ENCODE results near the gene OR11H6. TPM values are rescaled to one million over a fixed set of nuclear protein-coding genes. Genes with fewer than 3 reads are reported as not detected.
"Not testable (repeated sequence)": the region's sequence is repeated elsewhere in the genome, so short reads cannot be mapped to it uniquely, and the experiment has no call there.

OR11H6 gene
- total RNA-seq (not detected), polyA plus RNA-seq (not detected), total RNA-seq (not detected)

GRCh38 chr14:20223410-20223809, at the start of gene OR11H6:
Gene OR11H6, plus strand, starts transcription at chr14:20223710. Its CDS starts 0 bp downstream, at chr14:20223710.
- H3K4me3 ChIP-seq (ENCODE audit: low read length) = no peak within 1 kb of the TSS
- H3K27ac ChIP-seq (ENCODE audit: low read depth, low read length) = no peak within 1 kb of the TSS
- no peak within 1 kb of the TSS for H3K4me3 Mint-ChIP-seq
- POLR2A ChIA-PET = no interaction called here
- no peaks in the 10 kb centered on the region for H3K4me1 Mint-ChIP-seq
- intact Hi-C loops (cut with micrococcal nuclease) = no loop called here
- peaks cover 0 to 39% (median 11%) of the 10 kb centered on the region in 5 donors for H3K27me3 Mint-ChIP-seq
- peaks cover 0 to 4% (median 0%) of the 10 kb centered on the region in 5 donors for H3K36me3 Mint-ChIP-seq
- H3K9me3 ChIP-seq (ENCODE audit: control insufficient read depth in 2 of 3, low read length in 3 of 3) = no peaks in the 10 kb centered on the region
- ATAC-seq = no peak
- CTCF ChIA-PET = no interaction called here
- no peaks in the 10 kb centered on the region for H3K36me3 ChIP-seq (ENCODE audit: control insufficient read depth in 2 of 3, insufficient read depth in 3 of 3, low read length in 3 of 3)
- DNase-seq = no peak
- H3K27ac Mint-ChIP-seq = no peak within 1 kb of the TSS
- H3K9me3 Mint-ChIP-seq = peaks cover 0 to 15% (median 3%) of the 10 kb centered on the region in 11 donors
- H3K4me1 ChIP-seq (ENCODE audit: control insufficient read depth in 2 of 2, insufficient read depth in 2 of 2, low read length in 2 of 2) = no peaks in the 10 kb centered on the region
- no peaks in the 10 kb centered on the region for H3K27me3 ChIP-seq (ENCODE audit: control insufficient read depth in 2 of 2, insufficient read depth in 2 of 2, low read length in 2 of 2)

- H3K36me3 ChIP-seq (ENCODE audit: control insufficient read depth in 2 of 3, insufficient read depth in 3 of 3, low read length in 3 of 3); DNase-seq; H3K4me1 ChIP-seq (ENCODE audit: control insufficient read depth in 2 of 2, insufficient read depth in 2 of 2, low read length in 2 of 2); intact Hi-C loops (cut with micrococcal nuclease); H3K9me3 ChIP-seq (ENCODE audit: control insufficient read depth in 2 of 3, low read length in 3 of 3); H3K36me3 Mint-ChIP-seq; H3K27ac ChIP-seq (ENCODE audit: low read depth, low read length); H3K27ac Mint-ChIP-seq; POLR2A ChIA-PET; H3K9me3 Mint-ChIP-seq; H3K4me3 Mint-ChIP-seq; CTCF ChIA-PET; H3K27me3 ChIP-seq (ENCODE audit: control insufficient read depth in 2 of 2, insufficient read depth in 2 of 2, low read length in 2 of 2); ATAC-seq; H3K4me3 ChIP-seq (ENCODE audit: low read length); H3K4me1 Mint-ChIP-seq: not testable (repeated sequence)
- H3K27me3 Mint-ChIP-seq = peaks cover 0 to 20% (median 11%) of the 10 kb centered on the region in 5 donors
Measured at GRCh38 chr14:20174205-20174604, 49.3 kb upstream of the OR11H6 start.

DNA sequence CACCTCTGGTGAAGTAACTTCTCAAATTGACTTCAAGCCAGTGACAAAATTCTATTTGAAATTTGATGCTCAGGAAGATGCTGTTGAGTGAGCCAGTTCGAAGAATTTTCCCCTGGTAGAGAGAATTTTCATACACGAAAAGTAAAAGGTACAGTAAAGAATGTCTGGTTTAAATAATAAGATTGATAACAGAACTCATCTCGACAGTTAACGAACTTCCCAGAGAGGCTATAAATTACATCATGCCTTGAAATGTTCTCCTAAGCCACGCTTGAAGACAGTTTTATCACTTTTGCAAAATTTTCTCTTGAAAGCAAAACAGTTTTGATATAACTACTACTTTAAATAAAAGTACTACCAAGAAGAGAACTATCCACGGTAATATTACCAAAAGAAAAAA, 47.2 kb upstream of the OR11H6 start:
- Histone ChIP-seq H3K36me3 (ENCODE audit: control insufficient read depth in 2 of 3, insufficient read depth in 3 of 3, low read length in 3 of 3) (no peaks in the 10 kb centered on the region), H3K27me3 (ENCODE audit: control insufficient read depth in 2 of 2, insufficient read depth in 2 of 2, low read length in 2 of 2) (no peaks in the 10 kb centered on the region), H3K4me1 (ENCODE audit: control insufficient read depth in 2 of 2, insufficient read depth in 2 of 2, low read length in 2 of 2) (no peaks in the 10 kb centered on the region), H3K4me3 (ENCODE audit: low read length) (no peak overlapping the region), H3K9me3 (ENCODE audit: control insufficient read depth in 2 of 3, low read length in 3 of 3) (no peaks in the 10 kb centered on the region), H3K27ac (ENCODE audit: low read depth, low read length) (no peak overlapping the region)
- ChIA-PET POLR2A (no interaction called here), CTCF (no interaction called here)
- Mint-ChIP-seq H3K27me3 (peaks cover 0 to 26% (median 5%) of the 10 kb centered on the region in 5 donors), H3K9me3 (peaks cover 0 to 5% (median 0%) of the 10 kb centered on the region in 11 donors), H3K36me3 (no peaks in the 10 kb centered on the region), H3K27ac (no peak overlapping the region), H3K4me1 (no peaks in the 10 kb centered on the region), H3K4me3 (no peak overlapping the region)
- no peak for ATAC-seq
- intact Hi-C loops (cut with micrococcal nuclease) = no loop called here
- DNase-seq = no peak

DNA sequence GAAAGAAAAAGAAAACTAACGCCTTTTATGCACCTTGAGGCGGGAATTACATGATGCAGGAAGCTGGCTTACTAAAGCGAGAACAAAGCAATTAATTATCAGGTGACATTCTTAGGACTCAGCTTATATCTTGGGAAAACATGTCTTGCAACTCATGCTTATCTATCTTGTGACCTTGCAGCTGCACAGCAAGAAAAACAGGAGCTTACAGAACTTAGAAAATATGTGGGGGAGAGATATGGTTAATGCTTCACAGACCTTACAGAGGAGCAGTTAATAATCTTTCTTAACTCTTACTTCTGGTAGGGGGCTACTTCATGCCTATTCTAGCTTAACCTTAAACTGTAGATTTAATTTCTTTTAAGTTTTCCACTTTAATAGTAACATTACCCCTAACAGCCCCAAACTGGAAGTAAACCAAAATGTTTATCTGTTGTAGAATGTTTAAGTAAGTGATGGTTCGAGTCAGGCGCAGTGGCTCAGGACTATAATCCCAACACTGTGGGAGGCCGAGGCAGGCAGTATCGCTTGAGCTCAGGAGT, 46.0 kb upstream of the OR11H6 start:
- Histone ChIP-seq H3K4me1 (ENCODE audit: control insufficient read depth in 2 of 2, insufficient read depth in 2 of 2, low read length in 2 of 2) (no peaks in the 10 kb centered on the region), H3K27ac (ENCODE audit: low read depth, low read length) (no peak overlapping the region), H3K9me3 (ENCODE audit: control insufficient read depth in 2 of 3, low read length in 3 of 3) (no peaks in the 10 kb centered on the region), H3K4me3 (ENCODE audit: low read length) (no peak overlapping the region), H3K27me3 (ENCODE audit: control insufficient read depth in 2 of 2, insufficient read depth in 2 of 2, low read length in 2 of 2) (no peaks in the 10 kb centered on the region), H3K36me3 (ENCODE audit: control insufficient read depth in 2 of 3, insufficient read depth in 3 of 3, low read length in 3 of 3) (no peaks in the 10 kb centered on the region)
- DNase-seq (no peak), ATAC-seq (no peak)
- Mint-ChIP-seq H3K4me3 (no peak overlapping the region), H3K4me1 (no peaks in the 10 kb centered on the region), H3K36me3 (no peaks in the 10 kb centered on the region), H3K27ac (peak overlapping the region in 1 of 9 donors; percentile 18), H3K27me3 (peaks cover 0 to 20% (median 8%) of the 10 kb centered on the region in 5 donors), H3K9me3 (peaks cover 0 to 5% (median 0%) of the 10 kb centered on the region in 11 donors)
- CTCF ChIA-PET = no interaction called here
- intact Hi-C loops (cut with micrococcal nuclease) = no loop called here
- POLR2A ChIA-PET = no interaction called here

DNA sequence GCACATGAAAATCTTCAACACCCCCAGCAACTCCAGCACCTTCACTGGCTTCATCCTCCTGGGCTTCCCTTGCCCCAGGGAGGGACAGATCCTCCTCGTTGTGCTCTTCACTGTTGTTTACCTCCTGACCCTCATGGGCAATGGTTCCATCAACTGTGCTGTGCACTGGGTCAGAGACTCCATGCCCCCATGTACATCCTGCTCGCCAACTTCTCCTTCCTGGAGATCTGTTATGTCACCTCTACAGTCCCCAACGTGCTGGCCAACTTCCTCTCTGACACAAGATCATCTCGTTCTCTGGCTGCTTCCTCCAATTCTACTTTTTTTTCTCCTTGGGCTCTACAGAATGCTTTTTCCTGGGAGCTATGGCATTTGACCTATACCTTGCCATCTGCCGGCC, 44.3 kb upstream of the OR11H6 start:
- ChIA-PET POLR2A (no interaction called here), CTCF (no interaction called here)
- no peak overlapping the region for H3K27ac ChIP-seq (ENCODE audit: low read depth, low read length)
- H3K27me3 ChIP-seq (ENCODE audit: control insufficient read depth in 2 of 2, insufficient read depth in 2 of 2, low read length in 2 of 2) = no peaks in the 10 kb centered on the region
- H3K36me3 ChIP-seq (ENCODE audit: control insufficient read depth in 2 of 3, insufficient read depth in 3 of 3, low read length in 3 of 3) = no peaks in the 10 kb centered on the region
- no peaks in the 10 kb centered on the region for H3K4me1 Mint-ChIP-seq
- DNase-seq (no peak), ATAC-seq (peak; percentile 58)
- H3K4me3 ChIP-seq (ENCODE audit: low read length) = no peak overlapping the region
- peaks cover 0 to 5% (median 0%) of the 10 kb centered on the region in 11 donors for H3K9me3 Mint-ChIP-seq
- H3K9me3 ChIP-seq (ENCODE audit: control insufficient read depth in 2 of 3, low read length in 3 of 3) = no peaks in the 10 kb centered on the region
- no peaks in the 10 kb centered on the region for H3K4me1 ChIP-seq (ENCODE audit: control insufficient read depth in 2 of 2, insufficient read depth in 2 of 2, low read length in 2 of 2)
- H3K27me3 Mint-ChIP-seq = peaks cover 0 to 14% (median 4%) of the 10 kb centered on the region in 5 donors
- no peaks in the 10 kb centered on the region for H3K36me3 Mint-ChIP-seq
- H3K4me3 Mint-ChIP-seq = no peak overlapping the region
- no peak overlapping the region for H3K27ac Mint-ChIP-seq
- intact Hi-C loops (cut with micrococcal nuclease) = no loop called here

- Mint-ChIP-seq H3K27ac (no peak overlapping the region), H3K4me3 (no peak overlapping the region), H3K27me3 (peaks cover 0 to 13% (median 4%) of the 10 kb centered on the region in 5 donors), H3K9me3 (peaks cover 0 to 5% (median 0%) of the 10 kb centered on the region in 11 donors), H3K36me3 (no peaks in the 10 kb centered on the region), H3K4me1 (no peaks in the 10 kb centered on the region)
- peak; percentile 57 for ATAC-seq
- CTCF ChIA-PET = no interaction called here
- intact Hi-C loops (cut with micrococcal nuclease) = no loop called here
- Histone ChIP-seq H3K4me3 (ENCODE audit: low read length) (no peak overlapping the region), H3K36me3 (ENCODE audit: control insufficient read depth in 2 of 3, insufficient read depth in 3 of 3, low read length in 3 of 3) (no peaks in the 10 kb centered on the region), H3K27ac (ENCODE audit: low read depth, low read length) (no peak overlapping the region), H3K4me1 (ENCODE audit: control insufficient read depth in 2 of 2, insufficient read depth in 2 of 2, low read length in 2 of 2) (no peaks in the 10 kb centered on the region), H3K27me3 (ENCODE audit: control insufficient read depth in 2 of 2, insufficient read depth in 2 of 2, low read length in 2 of 2) (no peaks in the 10 kb centered on the region), H3K9me3 (ENCODE audit: control insufficient read depth in 2 of 3, low read length in 3 of 3) (no peaks in the 10 kb centered on the region)
- POLR2A ChIA-PET = no interaction called here
- no peak for DNase-seq
Measured at GRCh38 chr14:20179880-20180279, 43.6 kb upstream of the OR11H6 start.

DNA sequence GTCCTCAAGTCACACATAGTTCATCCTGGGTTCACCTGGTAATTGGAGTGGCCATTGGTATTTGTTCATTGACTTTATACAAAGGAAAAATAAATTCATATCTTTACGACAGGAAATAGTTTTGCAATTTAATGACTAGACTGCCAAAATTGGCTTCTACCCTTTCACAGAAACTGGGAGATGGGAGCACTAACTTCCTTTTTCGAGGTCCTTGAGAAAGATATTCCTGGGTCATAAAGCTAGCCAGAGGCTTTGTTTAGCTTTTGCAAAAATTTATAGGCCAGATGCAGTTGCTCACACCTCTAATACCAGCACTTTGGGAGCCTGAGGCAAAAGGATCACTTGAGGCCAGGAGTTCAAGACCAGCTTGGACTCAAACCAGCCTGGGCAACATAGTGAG, 43.0 kb upstream of the OR11H6 start:
- H3K4me1 ChIP-seq (ENCODE audit: control insufficient read depth in 2 of 2, insufficient read depth in 2 of 2, low read length in 2 of 2) = no peaks in the 10 kb centered on the region
- no peaks in the 10 kb centered on the region for H3K27me3 ChIP-seq (ENCODE audit: control insufficient read depth in 2 of 2, insufficient read depth in 2 of 2, low read length in 2 of 2)
- intact Hi-C loops (cut with micrococcal nuclease) = no loop called here
- H3K36me3 ChIP-seq (ENCODE audit: control insufficient read depth in 2 of 3, insufficient read depth in 3 of 3, low read length in 3 of 3) = no peaks in the 10 kb centered on the region
- no peak for ATAC-seq
- H3K27ac ChIP-seq (ENCODE audit: low read depth, low read length) = no peak overlapping the region
- DNase-seq = no peak
- peaks cover 0 to 10% (median 6%) of the 10 kb centered on the region in 5 donors for H3K27me3 Mint-ChIP-seq
- no peak overlapping the region for H3K27ac Mint-ChIP-seq
- ChIA-PET POLR2A (no interaction called here), CTCF (no interaction called here)
- peaks cover 0 to 5% (median 0%) of the 10 kb centered on the region in 11 donors for H3K9me3 Mint-ChIP-seq
- H3K36me3 Mint-ChIP-seq = no peaks in the 10 kb centered on the region
- no peak overlapping the region for H3K4me3 ChIP-seq (ENCODE audit: low read length)
- H3K4me3 Mint-ChIP-seq = no peak overlapping the region
- no peaks in the 10 kb centered on the region for H3K9me3 ChIP-seq (ENCODE audit: control insufficient read depth in 2 of 3, low read length in 3 of 3)
- H3K4me1 Mint-ChIP-seq = no peaks in the 10 kb centered on the region

Measured in naive thymus-derived CD4-positive, alpha-beta T cell (primary cell).